Stimulated activated CD4-positive, alpha-beta T cell treated with anti-CD3 and anti-CD28 coated beads, TNF-alpha, amount 100 ng/mL, for 24 hours (primary cell): ENCODE results near the gene CCL27.
"Not testable (repeated sequence)": the region's sequence is repeated elsewhere in the genome, so short reads cannot be mapped to it uniquely, and the experiment has no call there.

Experiments used
- DNase-seq, 3 experiments: peaks; one replicate each; pipeline ENCODE4 v3.0.0-alpha.2; 2020; ENCODE audit warnings: low read depth in 3 of 3

The CCL27 gene

DNA sequence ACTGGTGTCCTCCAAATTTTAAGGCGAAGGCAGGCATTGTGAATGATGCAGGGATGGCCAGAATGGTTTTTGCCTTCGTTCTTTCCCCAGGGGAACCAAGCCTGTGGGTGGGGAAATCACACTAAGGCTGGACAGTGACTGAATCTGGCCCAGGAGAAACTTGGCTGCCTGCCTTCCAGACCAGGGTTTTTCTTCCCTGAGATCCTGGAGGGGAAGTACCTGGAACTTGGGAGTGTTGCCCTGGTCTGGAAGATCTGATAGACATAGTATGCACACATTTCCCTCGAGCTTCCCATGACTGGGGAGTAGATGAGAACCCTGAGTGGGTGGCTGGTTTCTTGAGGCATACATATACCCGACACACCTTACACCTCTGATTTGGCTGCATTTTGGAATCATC, 11.1 kb downstream of the CCL27 start:
- DNase-seq, result no peak

DNA sequence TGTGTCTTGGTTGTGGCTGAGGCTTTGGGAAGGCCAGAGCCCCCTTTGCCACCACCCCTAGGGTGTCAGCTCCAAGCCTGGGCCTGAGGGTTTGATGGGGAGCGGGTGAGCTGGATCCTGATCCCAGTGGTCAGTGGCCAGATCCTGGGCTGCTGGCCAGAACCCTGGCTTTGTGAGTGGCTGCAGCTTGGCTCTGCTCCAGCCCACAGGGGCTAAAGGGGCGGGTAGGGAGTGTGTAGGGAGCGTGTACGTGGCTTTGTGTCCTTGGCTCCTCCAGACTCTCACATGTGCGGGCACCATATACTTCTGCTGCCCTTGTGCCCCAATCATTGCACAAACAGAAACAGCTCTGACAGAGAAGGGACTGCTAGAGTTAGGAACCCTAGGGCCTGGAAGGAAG, 11.6 kb downstream of the CCL27 start:
- DNase-seq, result no peak

DNA sequence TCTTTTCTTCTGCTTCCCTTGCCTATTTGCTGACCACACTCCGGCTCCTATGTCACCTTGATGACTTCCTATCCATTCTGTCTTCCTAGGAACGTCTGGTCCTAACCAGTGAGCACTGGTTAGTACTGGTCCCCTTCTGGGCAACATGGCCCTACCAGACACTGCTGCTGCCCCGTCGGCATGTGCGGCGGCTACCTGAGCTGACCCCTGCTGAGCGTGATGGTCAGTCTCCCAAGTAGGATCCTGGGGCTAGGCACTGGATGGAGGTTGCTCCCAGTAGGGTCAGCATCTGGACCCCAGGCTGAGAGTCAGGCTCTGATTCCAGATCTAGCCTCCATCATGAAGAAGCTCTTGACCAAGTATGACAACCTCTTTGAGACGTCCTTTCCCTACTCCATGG, 13.8 kb downstream of the CCL27 start:
- no peak for DNase-seq

DNA sequence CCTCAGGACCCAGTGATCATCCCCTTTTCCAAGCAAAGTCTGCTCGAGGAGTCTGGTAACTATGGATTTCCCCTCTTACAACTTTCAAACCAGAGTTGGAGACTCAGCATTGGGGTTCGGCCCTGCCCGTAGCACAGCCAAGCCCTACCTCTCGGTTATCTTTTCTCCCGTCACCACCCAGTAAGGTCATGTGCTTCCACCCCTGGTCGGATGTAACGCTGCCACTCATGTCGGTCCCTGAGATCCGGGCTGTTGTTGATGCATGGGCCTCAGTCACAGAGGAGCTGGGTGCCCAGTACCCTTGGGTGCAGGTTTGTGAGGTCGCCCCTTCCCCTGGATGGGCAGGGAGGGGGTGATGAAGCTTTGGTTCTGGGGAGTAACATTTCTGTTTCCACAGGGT, 14.8 kb downstream of the CCL27 start:
- no peak for DNase-seq

DNA sequence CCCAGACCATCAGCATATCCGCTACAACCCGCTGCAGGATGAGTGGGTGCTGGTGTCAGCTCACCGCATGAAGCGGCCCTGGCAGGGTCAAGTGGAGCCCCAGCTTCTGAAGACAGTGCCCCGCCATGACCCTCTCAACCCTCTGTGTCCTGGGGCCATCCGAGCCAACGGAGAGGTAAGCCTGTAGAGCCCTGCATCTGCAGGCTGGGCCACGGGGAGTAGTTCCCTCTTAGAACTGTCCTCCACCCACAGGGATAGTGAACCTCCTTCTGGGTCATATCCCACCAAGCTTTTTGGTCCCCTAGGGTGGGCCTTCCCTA, 15.4 kb downstream of the CCL27 start:
- no peak for DNase-seq

DNA sequence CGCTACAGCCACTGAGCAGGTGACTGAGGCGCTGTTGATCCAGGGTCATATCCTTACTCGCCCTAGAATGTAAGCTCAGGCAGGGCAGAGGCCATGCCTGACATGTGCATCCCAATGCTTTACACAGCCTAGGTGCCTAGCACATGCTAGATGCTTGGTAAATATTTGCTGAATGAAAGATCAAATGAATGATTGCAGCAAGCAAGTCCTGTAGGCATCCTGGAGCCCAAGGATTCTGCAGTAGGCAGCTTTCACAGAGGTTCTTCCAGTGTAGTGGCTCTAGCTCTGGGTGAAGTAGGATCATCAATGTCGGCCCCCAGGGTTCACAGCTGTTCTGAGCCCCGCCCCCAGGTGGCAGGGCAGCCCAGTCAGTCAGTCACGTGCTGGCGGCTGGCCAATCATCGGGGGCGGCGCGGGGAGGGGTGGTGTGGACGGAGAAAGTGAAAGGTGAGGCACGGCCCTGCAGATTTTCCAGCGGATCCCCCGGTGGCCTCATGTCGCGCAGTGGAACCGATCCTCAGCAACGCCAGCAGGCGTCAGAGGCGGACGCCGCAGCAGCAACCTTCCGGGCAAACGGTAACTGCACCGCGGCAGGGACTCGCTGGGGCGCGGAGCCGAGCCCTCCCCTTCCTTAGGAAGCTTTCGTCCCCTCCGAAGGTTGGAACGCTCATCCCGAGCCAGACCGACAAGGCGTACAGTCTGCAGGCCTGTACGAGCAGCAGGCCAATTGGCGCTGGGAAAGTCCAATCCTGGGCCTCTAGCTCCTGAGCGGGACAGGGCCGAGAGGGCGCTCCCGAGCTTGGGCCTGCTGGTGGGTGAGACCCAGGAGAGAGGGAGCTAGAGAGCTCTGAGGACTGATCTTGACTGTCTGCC, 16.0 kb downstream of the CCL27 start, which contains the start of gene GALT:
GALT (plus strand) TSS at position 465 of the 873 bp plus-strand sequence; CDS start at position 495, 30 bp downstream.
- DNase-seq, result peak; percentile 93 to 99 (median 96)

DNA sequence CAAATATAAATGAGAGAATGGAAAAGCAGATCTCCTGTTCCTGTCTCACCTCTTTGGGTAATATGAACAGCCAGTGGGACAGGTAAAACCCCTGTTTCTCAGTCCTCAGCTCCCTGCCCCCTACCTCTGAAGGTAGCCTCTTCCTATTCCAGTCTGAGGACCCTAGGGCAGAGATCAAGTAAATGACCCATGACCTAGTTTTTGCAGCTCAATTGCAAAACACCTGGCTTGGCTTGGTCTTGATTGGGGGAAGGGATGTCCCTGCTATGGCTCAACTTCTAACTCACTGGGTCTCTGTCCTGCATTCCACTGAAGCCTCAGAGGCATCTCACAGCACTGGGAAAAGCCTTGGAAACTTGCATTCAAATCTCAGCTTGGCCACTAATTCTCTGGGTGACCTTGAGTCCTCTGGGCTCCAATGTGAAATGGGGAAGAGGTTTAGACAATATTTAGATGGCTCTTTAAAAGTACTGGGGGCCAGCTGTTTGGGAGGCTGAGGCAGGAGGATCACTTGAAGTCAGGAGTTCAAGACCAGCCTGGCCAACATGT, 17.6 kb downstream of the CCL27 start:
- DNase-seq, result no peak

DNA sequence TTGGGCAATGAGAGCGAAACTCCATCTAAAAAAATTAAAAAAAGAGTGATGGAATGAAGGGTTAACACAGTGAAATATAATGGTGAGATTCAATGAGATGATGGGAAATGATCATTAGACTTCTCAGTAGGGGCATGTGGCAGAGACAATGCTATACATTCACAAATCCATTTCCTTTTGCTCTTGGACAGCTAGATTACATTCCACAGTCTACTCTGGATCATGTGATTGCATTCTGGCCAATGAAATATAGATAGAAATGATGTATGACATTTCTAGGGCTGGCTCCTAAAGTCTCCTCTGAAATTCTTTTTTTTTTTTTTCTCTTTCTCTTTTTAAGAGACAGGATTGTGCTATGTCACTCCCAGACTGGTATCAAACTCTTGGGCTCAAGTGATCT, 19.8 kb downstream of the CCL27 start:
- DNase-seq, result no peak

DNA sequence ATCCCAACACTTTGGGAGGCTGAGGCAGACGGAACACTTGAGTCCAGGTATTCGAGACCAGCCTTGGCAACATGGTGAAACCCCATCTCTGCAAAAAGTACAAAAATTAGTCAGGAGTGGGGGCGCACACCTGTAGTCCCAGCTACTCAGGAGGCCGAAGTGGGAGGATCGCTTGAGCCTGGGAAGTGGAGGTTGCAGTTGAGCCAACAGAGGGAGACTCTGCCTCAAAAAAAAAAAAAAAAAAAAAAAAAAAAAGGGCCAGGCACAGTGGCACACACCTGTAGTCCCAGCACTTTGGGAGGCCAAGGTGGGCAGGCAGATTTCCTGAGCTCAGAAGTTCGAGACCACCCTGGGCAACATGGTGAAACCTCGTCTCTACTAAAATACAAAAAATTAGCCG, 23.1 kb downstream of the CCL27 start:
- DNase-seq, result not testable (repeated sequence)

DNA sequence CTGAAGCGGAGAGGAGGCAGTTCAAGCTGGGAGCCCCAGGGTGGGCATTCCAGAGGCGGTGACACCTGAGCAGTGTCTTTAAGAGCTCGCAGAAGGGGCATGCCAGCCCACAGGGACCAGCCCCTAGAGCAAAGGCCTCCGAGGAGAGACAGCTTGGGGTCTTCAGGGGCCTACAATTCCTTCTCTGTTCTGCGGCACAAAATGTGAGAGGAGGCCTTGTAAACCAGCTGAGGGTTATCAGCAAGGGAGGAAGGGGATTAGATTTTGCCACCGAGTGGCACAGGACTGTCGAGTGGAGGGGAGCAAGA, 24.4 kb downstream of the CCL27 start:
- DNase-seq, result no peak

DNA sequence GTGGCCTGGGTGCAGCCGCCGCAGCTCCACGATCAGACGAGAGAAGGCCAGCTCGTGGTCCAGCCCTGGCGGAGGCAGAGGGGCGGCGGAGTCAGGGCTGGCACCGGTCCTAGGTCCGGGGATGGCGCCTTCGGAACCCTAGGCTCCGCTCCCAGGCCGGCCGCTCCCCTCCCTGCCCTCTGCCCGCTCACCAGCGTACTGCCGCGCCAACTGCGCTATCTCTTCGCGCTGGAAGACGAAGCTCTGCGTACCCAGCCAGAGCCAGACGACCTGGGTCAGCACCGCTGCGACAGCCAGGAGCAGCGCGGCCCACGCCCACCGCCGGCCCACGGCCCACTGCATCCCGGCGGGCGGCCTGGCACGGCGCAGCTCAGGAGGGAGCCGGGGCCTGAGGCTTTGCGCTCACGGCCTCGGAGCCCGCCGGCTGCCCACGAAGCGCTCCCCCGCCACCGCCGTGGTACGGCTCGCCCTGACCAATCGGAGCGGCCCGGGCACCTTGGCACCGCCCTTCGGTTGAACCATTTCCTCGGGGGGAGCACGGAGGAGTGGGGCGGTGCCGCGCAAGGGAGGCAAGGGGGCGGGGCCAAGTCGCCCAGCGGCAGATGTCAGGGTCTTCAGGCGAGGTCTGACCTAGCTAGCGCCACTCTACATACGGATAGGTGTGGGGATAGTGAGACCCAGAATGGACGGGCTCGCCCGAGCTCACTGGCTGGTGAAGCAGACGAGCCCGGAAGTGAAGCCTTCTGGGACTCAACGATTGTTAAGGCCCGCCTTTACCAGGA, 24.9 kb downstream of the CCL27 start, which contains the start of gene SIGMAR1:
SIGMAR1 (minus strand) TSS at position 432 of the 782 bp plus-strand sequence; CDS start at position 342, 90 bp downstream.
- DNase-seq, result peak; percentile 85 to 93 (median 89)

DNA sequence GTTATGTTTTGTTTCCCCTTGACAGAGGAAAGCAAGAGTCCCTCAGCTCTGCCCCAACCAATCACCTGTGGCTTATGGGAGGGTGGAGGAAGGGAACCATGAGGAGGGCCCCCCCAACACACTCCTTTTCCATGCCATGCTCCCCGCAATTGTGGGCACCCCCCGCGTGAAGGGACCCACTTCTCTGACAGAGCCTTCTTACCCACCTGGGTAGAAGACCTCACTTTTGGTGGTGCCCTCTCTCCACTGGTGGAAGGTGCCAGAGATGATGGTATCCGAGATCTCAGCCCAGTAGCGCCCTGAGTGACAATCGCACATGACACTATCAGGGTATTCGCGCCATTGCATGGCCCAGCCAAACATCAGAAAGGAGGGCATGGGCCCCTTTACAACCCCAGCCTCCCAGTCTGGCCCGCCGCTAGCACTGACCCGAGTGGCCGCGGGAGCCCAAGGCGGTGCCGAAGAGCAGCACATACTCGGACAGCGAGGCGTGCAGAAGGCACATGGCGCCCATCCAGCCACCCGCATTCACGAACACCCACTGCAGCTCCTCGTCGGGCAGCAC, 25.6 kb downstream of the CCL27 start:
- no peak for DNase-seq

DNA sequence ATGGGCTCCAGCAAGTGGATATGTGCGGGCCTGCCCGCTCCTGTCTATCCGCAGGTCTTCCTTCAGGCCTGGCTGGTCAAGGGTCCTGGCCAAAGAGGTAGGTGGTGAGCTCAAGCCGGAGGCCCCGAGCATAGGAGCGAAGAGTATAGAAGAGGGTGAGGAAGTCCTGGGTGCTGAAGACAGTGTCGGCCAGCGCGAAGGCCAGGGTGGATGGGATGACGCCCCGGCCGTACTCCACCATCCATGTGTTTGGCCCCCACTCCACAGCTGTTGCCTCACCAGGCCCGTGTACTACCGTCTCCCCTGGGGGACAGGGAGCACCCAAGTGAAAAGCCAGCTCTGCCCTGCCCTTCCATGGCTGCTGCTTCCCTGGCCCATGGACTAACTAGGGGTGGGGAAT, 26.9 kb downstream of the CCL27 start:
- DNase-seq, result no peak

DNA sequence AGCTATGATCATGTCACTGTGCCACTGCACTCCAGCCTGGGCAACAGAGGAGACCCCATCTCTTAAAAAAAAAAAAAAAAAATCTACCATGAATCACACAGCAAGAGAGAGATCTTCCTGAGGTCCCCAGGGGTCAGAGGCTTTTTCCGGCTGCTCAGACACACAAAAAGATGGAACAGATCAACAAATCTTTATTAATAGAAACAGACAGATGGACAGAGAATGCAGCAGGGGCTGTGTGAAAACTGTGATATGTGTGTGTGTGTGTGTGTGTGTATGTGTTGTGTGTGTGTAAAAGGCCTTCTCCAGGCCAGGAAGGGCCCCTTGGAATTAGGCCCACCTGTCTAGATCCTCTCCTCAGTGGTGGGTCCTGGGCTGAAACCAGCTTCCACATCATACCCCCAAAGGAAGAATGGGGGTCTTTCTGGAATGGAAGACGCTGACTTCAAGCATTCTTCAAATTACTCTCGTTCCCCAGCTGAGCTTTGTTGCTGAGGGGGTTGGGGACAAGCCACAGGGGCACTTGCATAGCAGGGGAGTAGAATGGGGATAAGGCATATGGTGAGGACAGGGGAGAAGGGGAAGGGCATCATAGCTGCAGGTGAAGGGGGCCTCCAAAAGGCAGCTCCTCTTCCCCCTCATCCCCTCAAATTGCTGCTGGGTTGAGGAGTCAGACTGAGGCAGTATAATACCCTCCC, 27.8 kb downstream of the CCL27 start:
- DNase-seq, result no peak

DNA sequence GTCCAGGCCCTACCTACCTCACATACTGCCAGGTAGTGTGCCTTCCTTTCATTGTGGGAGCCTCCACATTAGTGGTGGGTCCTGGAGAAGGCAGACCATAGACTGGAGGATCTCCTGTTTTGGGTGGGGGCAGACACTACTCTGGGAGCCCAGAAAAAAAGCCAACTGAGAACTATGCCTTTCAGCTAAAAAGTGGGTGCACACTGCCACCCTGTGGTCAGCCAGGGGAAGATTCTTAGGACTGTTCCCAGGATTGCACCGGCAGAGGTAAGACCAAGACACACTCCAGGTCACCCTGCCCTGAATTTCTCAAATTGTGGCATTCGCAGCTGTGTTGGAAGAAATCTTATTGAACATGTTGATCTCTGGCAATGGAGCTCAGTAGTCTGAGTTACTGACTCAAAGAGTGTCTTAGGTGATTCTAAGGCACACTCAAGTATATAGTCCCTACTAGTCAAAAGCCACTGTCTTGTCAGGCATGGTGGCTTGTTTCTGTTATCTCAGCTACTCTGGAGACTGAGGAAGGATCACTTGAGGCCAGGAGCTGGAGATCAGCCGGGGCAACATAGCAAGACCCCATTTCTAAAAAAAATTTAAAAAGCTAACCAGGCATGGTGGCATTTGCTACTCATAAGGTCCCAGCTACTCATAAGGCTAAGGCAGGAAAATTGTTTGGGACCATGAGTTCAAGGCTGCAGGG, 28.5 kb downstream of the CCL27 start:
- DNase-seq, result peak in 2 of 3 experiments; percentile 54 to 65

DNA sequence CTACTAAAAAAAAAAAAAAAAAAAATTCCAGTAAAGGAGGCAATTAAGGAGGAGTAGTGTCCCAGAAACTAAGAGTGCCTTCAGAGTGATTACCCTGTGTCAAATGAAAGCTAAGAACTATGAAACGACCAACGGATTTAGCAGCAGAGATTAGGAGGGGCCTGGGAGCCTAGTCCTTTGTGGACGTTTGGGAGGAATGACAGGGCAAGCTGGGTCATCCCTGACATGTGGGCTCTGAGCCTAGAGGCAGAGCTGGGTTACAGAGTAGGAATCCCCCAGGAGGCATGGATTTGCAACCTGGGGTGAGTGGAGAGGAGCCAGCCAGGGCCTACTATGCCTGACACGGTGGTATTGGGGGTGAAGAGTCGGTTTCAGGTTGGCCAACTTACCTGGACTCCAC, 29.3 kb downstream of the CCL27 start:
- no peak for DNase-seq

DNA sequence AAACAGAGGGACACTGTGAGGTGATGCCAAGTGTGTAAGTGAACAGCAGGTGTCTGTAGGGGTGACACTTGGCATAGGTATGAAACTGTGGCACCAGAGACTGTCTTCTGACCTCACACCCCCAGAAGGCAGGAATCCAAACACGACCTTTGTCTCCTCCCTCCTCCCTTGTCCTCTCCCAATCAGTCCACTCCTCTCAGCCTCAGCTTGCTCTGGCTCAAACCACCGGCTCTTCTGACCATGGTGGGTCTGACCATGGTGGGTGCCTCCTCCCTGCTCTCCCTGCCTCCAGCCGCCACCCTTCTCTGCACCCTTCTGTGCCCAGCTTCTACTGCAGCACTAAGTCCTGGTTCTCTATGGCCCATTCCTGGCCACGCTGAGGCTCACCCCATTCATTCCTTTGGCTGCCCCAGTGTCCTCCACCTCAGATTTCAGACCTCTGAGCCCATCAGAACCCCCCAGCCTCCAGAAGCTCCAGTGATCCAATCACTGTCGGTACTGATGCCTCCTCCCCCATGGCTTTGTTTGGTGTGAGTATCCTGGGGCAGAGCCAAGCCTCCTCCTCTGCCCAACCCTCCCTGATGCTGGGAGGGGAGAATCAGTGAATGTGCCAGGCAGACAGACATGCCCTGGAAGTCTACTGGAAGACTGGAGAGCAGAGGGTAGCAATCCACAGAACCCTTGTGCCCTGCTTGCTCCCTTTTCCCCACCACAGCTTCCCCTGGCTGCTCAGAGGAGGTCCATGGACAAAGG, 31.9 kb downstream of the CCL27 start:
- DNase-seq, result no peak

DNA sequence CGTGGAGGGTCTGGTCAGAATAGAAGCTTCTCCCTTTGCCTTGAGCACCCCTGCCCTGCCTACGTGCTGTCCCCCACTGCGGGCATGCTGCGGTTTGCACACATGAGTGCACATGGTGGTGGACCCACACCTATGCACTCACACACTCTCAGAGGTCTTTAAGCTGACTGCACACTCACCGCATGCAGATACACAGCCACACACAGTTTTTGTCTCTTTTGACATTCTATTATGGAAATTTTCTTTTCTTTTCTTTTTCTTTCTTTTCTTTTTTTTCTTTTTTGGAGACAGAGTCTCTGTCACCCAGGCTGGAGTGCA, 33.0 kb downstream of the CCL27 start:
- no peak for DNase-seq

DNA sequence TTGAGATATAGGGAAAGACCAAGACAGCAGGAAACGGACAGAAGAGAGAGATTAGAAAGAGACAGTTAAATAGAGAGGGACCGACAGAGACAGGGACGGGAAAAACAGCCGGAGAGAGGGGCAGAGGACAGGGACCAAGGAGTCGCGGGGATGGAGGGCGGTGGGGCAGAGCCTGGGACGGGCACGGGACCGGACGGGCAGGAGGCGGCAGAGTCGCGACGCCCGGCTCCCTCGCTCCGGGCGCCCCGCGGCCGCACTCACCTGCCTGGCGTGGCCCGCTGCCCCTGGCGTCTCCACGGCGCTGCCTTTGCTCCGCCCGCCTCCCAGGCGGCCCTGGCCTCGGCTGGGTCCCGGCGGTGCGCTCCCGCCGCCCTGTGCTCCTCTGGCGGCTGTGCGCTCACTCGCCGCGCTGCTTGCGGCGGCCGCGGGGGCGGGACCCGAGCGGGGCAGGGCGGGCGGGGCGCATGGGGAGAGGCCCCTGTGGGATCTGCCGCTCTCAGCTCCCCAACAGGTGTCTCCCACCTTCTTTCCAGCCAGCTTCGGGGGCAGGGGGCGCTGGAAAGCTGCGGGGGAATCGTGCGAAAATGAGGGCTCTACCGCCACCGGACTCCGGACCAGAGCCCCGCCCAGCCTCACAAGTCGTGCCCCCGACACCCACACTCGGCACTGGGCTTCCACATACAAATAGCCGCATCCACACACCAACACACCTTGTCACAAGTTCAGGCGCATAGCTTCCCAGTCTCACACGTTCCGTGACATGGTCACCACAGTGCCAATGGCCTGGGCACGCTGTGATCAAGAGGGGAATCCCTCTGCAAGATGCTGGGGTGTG, 33.6 kb downstream of the CCL27 start, which contains the start of gene ARID3C:
ARID3C (minus strand) TSS at position 411 of the 835 bp plus-strand sequence. CDS start 1,052 bp downstream, outside the sequence.
- no peak for DNase-seq
